ENCODE results near the gene ACSBG1. TPM values are rescaled to one million over a fixed set of nuclear protein-coding genes. Genes with fewer than 3 reads are reported as not detected.

The ACSBG1 gene
- total and polyA plus RNA-seq, 2 of the 8 experiments (the other 6 are each of a cell fraction or from before 2014, with no cell fraction given): 5.4 to 7.1 TPM

DNA sequence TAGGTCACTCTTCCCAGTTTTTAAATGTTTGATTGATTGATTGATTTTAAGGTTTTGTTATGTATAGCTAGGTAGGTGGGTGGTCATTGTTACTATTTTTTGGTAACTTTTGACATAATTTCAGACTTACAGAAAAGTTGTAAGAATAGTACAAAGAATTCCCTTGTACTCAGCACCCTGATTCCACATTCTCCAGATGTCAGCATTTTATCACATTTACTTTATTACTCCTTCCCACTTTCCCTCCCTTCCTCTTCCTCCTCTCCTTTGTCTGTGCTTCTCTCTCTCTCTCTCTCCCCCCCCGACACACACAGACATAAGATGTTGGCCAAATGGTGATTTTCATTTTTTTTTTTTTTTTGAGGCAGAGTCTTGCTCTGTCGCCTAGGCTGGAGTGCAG, 70.4 kb downstream of the ACSBG1 start:
- no peak overlapping the region for H4K8ac ChIP-seq (ENCODE audit: extremely low read depth, insufficient read depth, low read length)
- no peak overlapping the region for H3K27ac ChIP-seq (ENCODE audit: low read depth, low read length)
- ChIA-PET CTCF (ENCODE audit: partially characterized antibody) (interaction anchor here (1.1 to 1.6 kb wide), 2 partner anchors 32 to 55 kb away, joined by 3 to 6 read pairs; no protein-coding TSS in a partner anchor), POLR2A (ENCODE audit: partially characterized antibody) (no interaction called here)
- no peak overlapping the region for H3K14ac ChIP-seq (ENCODE audit: insufficient read length)
- H3K79me2 ChIP-seq (ENCODE audit: control insufficient read depth in 1 of 2, insufficient read depth in 2 of 2, low read length in 2 of 2): no peaks in the 10 kb centered on the region
- no peak overlapping the region for H3K18ac ChIP-seq (ENCODE audit: extremely low read depth, low read length)
- WGBS, 2 experiments (ENCODE audit: extremely low coverage in 1 of 2, insufficient coverage in 1 of 2, insufficient read length in 1 of 2, insufficient replicate concordance in 2 of 2, low coverage in 1 of 2, low lambda C conversion rate in 2 of 2, missing lambda C conversion rate in 1 of 2): 83% methylated on average over 1 of the region's 2 CpGs; no CpG with 5 or more reads in 1 of the 2 experiments
- no peak overlapping the region for H2BK20ac ChIP-seq (ENCODE audit: low read length)
- no peak overlapping the region for H3K4me3 ChIP-seq (ENCODE audit: extremely low read depth in 1 of 4, insufficient read depth in 2 of 4, low read depth in 3 of 4, low read length in 4 of 4)
- H3K4me2 ChIP-seq (ENCODE audit: insufficient read depth in 1 of 2, low read depth in 2 of 2, low read length in 2 of 2): no peak overlapping the region
- H2BK12ac ChIP-seq (ENCODE audit: low read depth, low read length): no peak overlapping the region
- TF ChIP-seq EZH2 (IDR thresholded peaks at IDR 0.05; ENCODE audit: low read depth, low read length, severe bottlenecking) (no peak), RXRA (IDR thresholded peaks at IDR 0.05; ENCODE audit: insufficient read depth, low read depth, low read length) (no peak), TAF1 (IDR thresholded peaks at IDR 0.05; ENCODE audit: low read depth, low read length) (no peak), RBBP5 (IDR thresholded peaks at IDR 0.05; ENCODE audit: borderline replicate concordance, low read depth, low read length) (no peak), SP2 (IDR thresholded peaks at IDR 0.05; ENCODE audit: low read length) (no peak), SP1 (IDR thresholded peaks at IDR 0.05; ENCODE audit: low read depth, low read length) (no peak), CTBP2 (IDR thresholded peaks at IDR 0.05; ENCODE audit: borderline replicate concordance, insufficient read depth, insufficient read length, low read length) (no peak), SAP30 (IDR thresholded peaks at IDR 0.05; ENCODE audit: insufficient read depth, insufficient replicate concordance, low read length) (no peak), BACH1 (IDR thresholded peaks at IDR 0.05; ENCODE audit: low read length) (no peak), MAFK (IDR thresholded peaks at IDR 0.05; ENCODE audit: low read depth, low read length) (no peak), ASH2L (IDR thresholded peaks at IDR 0.05; ENCODE audit: low read length) (no peak)
- TF ChIP-seq, protein P1, sequence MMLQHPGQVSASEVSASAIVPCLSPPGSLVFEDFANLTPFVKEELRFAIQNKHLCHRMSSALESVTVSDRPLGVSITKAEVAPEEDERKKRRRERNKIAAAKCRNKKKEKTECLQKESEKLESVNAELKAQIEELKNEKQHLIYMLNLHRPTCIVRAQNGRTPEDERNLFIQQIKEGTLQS (IDR thresholded peaks at IDR 0.05; ENCODE audit: insufficient read depth, low read depth, low read length): no peak
- no peaks in the 10 kb centered on the region for H4K20me1 ChIP-seq (replicated peaks in 1 of 2; ENCODE audit: control insufficient read depth in 1 of 2, insufficient read depth in 2 of 2, low read length in 2 of 2)
- H3K23ac ChIP-seq (ENCODE audit: insufficient read length): no peak overlapping the region
- DNase-seq (ENCODE audit: low read depth in 1 of 2, low spot score in 2 of 2) (no peak), FAIRE-seq (no peak)
- no peak overlapping the region for H2AFZ ChIP-seq (ENCODE audit: low read length)
- no peaks in the 10 kb centered on the region for H3K9me3 ChIP-seq (ENCODE audit: insufficient read depth in 2 of 2, low read depth in 1 of 2, low read length in 1 of 2)
- no peaks in the 10 kb centered on the region for H3K27me3 ChIP-seq (replicated peaks in 1 of 4; ENCODE audit: control insufficient read depth in 3 of 4, extremely low read depth in 1 of 4, insufficient read depth in 3 of 4, low read length in 3 of 4)
- no peak overlapping the region for H4K5ac ChIP-seq (ENCODE audit: insufficient read length, low read depth, low read length)
- no peaks in the 10 kb centered on the region for H3K4me1 ChIP-seq (replicated peaks in 1 of 4; ENCODE audit: control insufficient read depth in 3 of 4, insufficient read depth in 4 of 4, low read length in 3 of 4)
- no peak overlapping the region for H3K9ac ChIP-seq (replicated peaks in 1 of 4; ENCODE audit: extremely low read depth in 1 of 4, low read depth in 3 of 4, low read length in 3 of 4)
- H3K4ac ChIP-seq (replicated peaks; ENCODE audit: insufficient read length, low read depth, low read length): no peak overlapping the region
- H3K23me2 ChIP-seq (ENCODE audit: low read depth, low read length): no peaks in the 10 kb centered on the region; the same call in 1 of the 2 replicates
- no peak overlapping the region for H4K91ac ChIP-seq (replicated peaks; ENCODE audit: insufficient read length, low read length)
- no peak overlapping the region for H2BK5ac ChIP-seq (ENCODE audit: low read depth, low read length)
- H3K36me3 ChIP-seq (ENCODE audit: control insufficient read depth in 2 of 4, insufficient read depth in 4 of 4, low read length in 3 of 4): peaks cover 3 to 21% (median 15%) of the 10 kb centered on the region in 4 experiments
- H2AK5ac ChIP-seq (ENCODE audit: low read depth, low read length): no peak overlapping the region
- H2BK15ac ChIP-seq (ENCODE audit: low read length): no peak overlapping the region
- H3K56ac ChIP-seq (replicated peaks; ENCODE audit: insufficient read length, low read depth, low read length): no peak overlapping the region
- no peak overlapping the region for H2BK120ac ChIP-seq (replicated peaks; ENCODE audit: low read depth, low read length)
- no peaks in the 10 kb centered on the region for H3K79me1 ChIP-seq (ENCODE audit: low read depth, low read length)

Data from H1 (cell line).